Breast epithelium (tissue), 4 donors: ENCODE measurements around the gene DLD. TPM values are rescaled to one million over a fixed set of nuclear protein-coding genes. Genes with fewer than 3 reads are reported as not detected.

Experiments
- DNase-seq, 2 donors: peaks; one replicate each; pipeline ENCODE4 v3.0.0-alpha.2; 2019; ENCODE audit warnings: low spot score in 2 of 2
- H3K27ac ChIP-seq, 2 donors: fragments of 200-600 bp; sonication (generic) in 1 of 2; one replicate each; pipeline ENCODE4 v1.5.1; 2016 to 2019; ENCODE audit warnings: mild to moderate bottlenecking in 1 of 2
- H3K27me3 ChIP-seq, 2 donors: fragments of 200-600 bp; sonication (generic) in 1 of 2; one replicate each; pipeline versions ENCODE4 v1.5.1 to v1.6.0; 2017 to 2019; ENCODE audit warnings: control low read depth in 1 of 2, mild to moderate bottlenecking in 1 of 2
- H3K36me3 ChIP-seq: fragments of 200-600 bp; one replicate; pipeline ENCODE4 v1.5.1; 2019
- H3K4me1 ChIP-seq, 2 donors: fragments of 200-600 bp; sonication (generic); one replicate each; pipeline ENCODE4 v1.5.1; 2016 to 2019; ENCODE audit warnings: control low read depth in 1 of 2
- H3K4me3 ChIP-seq, 3 donors: fragments of 200-600 bp; sonication (generic); 1 replicate in 2 of 3; 2 replicates in 1 of 3; pipeline ENCODE4 v1.5.1; 2016 to 2019; ENCODE audit warnings: mild to moderate bottlenecking in 3 of 3, moderate library complexity in 2 of 3
- H3K9me3 ChIP-seq, 2 donors: fragments of 200-600 bp; sonication (generic) in 1 of 2; one replicate each; pipeline ENCODE4 v1.5.1; 2016 to 2019; ENCODE audit warnings: control low read depth in 1 of 2
- POLR2A ChIP-seq: fragments of 450-650 bp; IDR thresholded peaks from one replicate; pipeline ENCODE4 v1.6.1; 2016; ENCODE audit warnings: antibody characterized with exemption, mild to moderate bottlenecking, moderate library complexity
- POLR2AphosphoS5 ChIP-seq, 3 donors: sonication (generic); formaldehyde crosslinking; IDR thresholded peaks; one replicate each; pipeline ENCODE4 v1.6.1; 2017; ENCODE audit warnings: antibody characterized with exemption in 3 of 3
- intact Hi-C: fragments of 100-400 bp; cut with DNase I; formaldehyde crosslinking; loops from one replicate; pipeline ENCODE4 v1.15.1; 2023; ENCODE audit warnings: low total_unique reads
- total RNA-seq, 3 donors: library from RNA; depleted of rRNA; stranded (reverse); fragments of >200 nt; gene quantifications; one replicate each; pipeline ENCODE4 v1.1.0, GENCODE V29; 2016
- TF ChIP-seq, protein P1 (sequence below), 3 donors: fragments of 450-650 bp; IDR thresholded peaks; one replicate each; pipeline ENCODE4 v1.5.1; 2016 to 2017; ENCODE audit warnings: antibody characterized with exemption in 3 of 3, mild to moderate bottlenecking in 3 of 3, moderate library complexity in 3 of 3

The DLD gene
- total RNA-seq, 3 donors from 2014 or later: 57.5 to 74.1 (median 58.3) TPM

- H3K27me3 ChIP-seq: no peaks in the 10 kb centered on the region
- TF ChIP-seq POLR2AphosphoS5 (IDR thresholded peaks at IDR 0.05) (peak in 2 of 3 donors; percentile 1 to 17), POLR2A (no peak)
- TF ChIP-seq, protein P1, sequence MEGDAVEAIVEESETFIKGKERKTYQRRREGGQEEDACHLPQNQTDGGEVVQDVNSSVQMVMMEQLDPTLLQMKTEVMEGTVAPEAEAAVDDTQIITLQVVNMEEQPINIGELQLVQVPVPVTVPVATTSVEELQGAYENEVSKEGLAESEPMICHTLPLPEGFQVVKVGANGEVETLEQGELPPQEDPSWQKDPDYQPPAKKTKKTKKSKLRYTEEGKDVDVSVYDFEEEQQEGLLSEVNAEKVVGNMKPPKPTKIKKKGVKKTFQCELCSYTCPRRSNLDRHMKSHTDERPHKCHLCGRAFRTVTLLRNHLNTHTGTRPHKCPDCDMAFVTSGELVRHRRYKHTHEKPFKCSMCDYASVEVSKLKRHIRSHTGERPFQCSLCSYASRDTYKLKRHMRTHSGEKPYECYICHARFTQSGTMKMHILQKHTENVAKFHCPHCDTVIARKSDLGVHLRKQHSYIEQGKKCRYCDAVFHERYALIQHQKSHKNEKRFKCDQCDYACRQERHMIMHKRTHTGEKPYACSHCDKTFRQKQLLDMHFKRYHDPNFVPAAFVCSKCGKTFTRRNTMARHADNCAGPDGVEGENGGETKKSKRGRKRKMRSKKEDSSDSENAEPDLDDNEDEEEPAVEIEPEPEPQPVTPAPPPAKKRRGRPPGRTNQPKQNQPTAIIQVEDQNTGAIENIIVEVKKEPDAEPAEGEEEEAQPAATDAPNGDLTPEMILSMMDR (IDR thresholded peaks at IDR 0.05): no peak
- no peaks in the 10 kb centered on the region for H3K4me1 ChIP-seq
- H3K4me3 ChIP-seq: no peak overlapping the region
- no peak for DNase-seq
- no peaks in the 10 kb centered on the region for H3K9me3 ChIP-seq
- peak overlapping the region; percentile 52 to 78 for H3K27ac ChIP-seq
- no peaks in the 10 kb centered on the region for H3K36me3 ChIP-seq
- intact Hi-C loops: no loop called here
Observed at GRCh38 chr7:107958764-107959526, 68.0 kb downstream of the DLD start.

GRCh38 chr7:107959527-107959898, 68.5 kb downstream of the DLD start:
- Histone ChIP-seq H3K27ac (peak overlapping the region in 1 of 2 donors; percentile 78), H3K4me1 (no peaks in the 10 kb centered on the region)

GRCh38 chr7:107960272-107960671, 69.3 kb downstream of the DLD start:
- Histone ChIP-seq H3K27ac (peak overlapping the region in 1 of 2 donors; percentile 78), H3K4me3 (no peak overlapping the region), H3K4me1 (no peaks in the 10 kb centered on the region), H3K9me3 (no peaks in the 10 kb centered on the region), H3K36me3 (no peaks in the 10 kb centered on the region), H3K27me3 (no peaks in the 10 kb centered on the region)
- TF ChIP-seq POLR2A (no peak), POLR2AphosphoS5 (IDR thresholded peaks at IDR 0.05) (no peak)
- TF ChIP-seq, protein P1 (IDR thresholded peaks at IDR 0.05): no peak
- DNase-seq: no peak
- intact Hi-C loops: no loop called here

More at GRCh38 chr7:107959527-107959898, 68.5 kb downstream of the DLD start:
- no peak for DNase-seq
- H3K4me3 ChIP-seq: no peak overlapping the region
- H3K27me3 ChIP-seq: no peaks in the 10 kb centered on the region
- no peaks in the 10 kb centered on the region for H3K36me3 ChIP-seq
- H3K9me3 ChIP-seq: no peaks in the 10 kb centered on the region
- intact Hi-C loops: no loop called here
- TF ChIP-seq POLR2A (no peak), POLR2AphosphoS5 (IDR thresholded peaks at IDR 0.05) (peak in 1 of 3 donors; percentile 5)

GRCh38 chr7:107961405-107961804, 70.4 kb downstream of the DLD start:
- Histone ChIP-seq H3K9me3 (no peaks in the 10 kb centered on the region), H3K36me3 (no peaks in the 10 kb centered on the region), H3K4me3 (no peak overlapping the region), H3K27me3 (no peaks in the 10 kb centered on the region), H3K4me1 (no peaks in the 10 kb centered on the region), H3K27ac (peak overlapping the region in 1 of 2 donors; percentile 27)
- no peak for DNase-seq
- intact Hi-C loops: no loop called here
- TF ChIP-seq, protein P1 (IDR thresholded peaks at IDR 0.05): no peak
- peak in 2 of 3 donors; percentile 25 to 80 for TF ChIP-seq POLR2AphosphoS5 (IDR thresholded peaks at IDR 0.05)

DNA sequence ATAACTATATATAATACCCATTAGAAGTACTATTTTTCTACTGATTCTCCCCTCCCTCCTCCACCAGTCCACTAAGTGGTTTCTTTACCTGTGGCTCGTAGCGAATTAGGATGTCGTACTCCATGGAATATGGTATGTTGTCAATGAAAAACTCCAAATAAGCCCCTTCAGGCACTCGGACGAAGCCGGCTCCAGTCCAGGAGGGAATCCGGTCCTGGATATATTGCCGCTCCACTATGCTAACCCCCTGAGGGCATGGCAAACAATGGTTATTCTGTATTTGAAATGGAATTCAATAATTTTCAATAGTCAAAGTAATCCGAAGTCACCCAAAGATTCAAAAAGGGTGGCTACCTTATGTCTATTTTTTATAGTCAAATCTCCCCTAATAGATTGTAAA, 71.8 kb downstream of the DLD start:
- Histone ChIP-seq H3K4me1 (no peaks in the 10 kb centered on the region), H3K36me3 (no peaks in the 10 kb centered on the region), H3K27me3 (no peaks in the 10 kb centered on the region), H3K4me3 (no peak overlapping the region), H3K27ac (no peak overlapping the region), H3K9me3 (no peaks in the 10 kb centered on the region)
- intact Hi-C loops: no loop called here
- DNase-seq: no peak
- TF ChIP-seq POLR2A: no peak
- TF ChIP-seq POLR2AphosphoS5 (IDR thresholded peaks at IDR 0.05): no peak
- TF ChIP-seq, protein P1 (IDR thresholded peaks at IDR 0.05): no peak
